ENCODE results near the gene RAMAC. TPM values are rescaled to one million over a fixed set of nuclear protein-coding genes. Genes with fewer than 3 reads are reported as not detected.

The RAMAC gene
- total and polyA plus RNA-seq, 7 donors: 17.0 to 43.3 (median 21.8) TPM

- intact Hi-C loops (cut with DNase I): no loop called here
- DNase-seq (peak; percentile 74 to 91), ATAC-seq (peak; percentile 96 to 97 (median 96))
- H3K9me3 ChIP-seq: no peaks in the 10 kb centered on the region
- H3K27me3 ChIP-seq (ENCODE audit: insufficient read depth in 3 of 3, low read length in 2 of 3): no peaks in the 10 kb centered on the region
- H3K4me3 ChIP-seq: no peak overlapping the region
- no peak for TF ChIP-seq CTCF (IDR thresholded peaks at IDR 0.05)
- H3K27ac ChIP-seq: peak overlapping the region; percentile 77
- H3K4me1 ChIP-seq: peaks cover 50% of the 10 kb centered on the region
- H3K36me3 ChIP-seq (ENCODE audit: insufficient read depth in 1 of 2, low read depth in 1 of 2): no peaks in the 10 kb centered on the region
- WGBS, 3 donors: 32 to 50% (median 37%) methylated on average over 8 of the region's 8 CpGs
Measured at GRCh38 chr15:82942691-82943090, 43.3 kb upstream of the RAMAC start.

GRCh38 chr15:82943176-82943575, 42.8 kb upstream of the RAMAC start:
- DNase-seq (no peak), ATAC-seq (peak; percentile 61 to 71 (median 66))
- TF ChIP-seq CTCF (IDR thresholded peaks at IDR 0.05): no peak
- no peak overlapping the region for H3K4me3 ChIP-seq
- intact Hi-C loops (cut with DNase I): no loop called here
- H3K27me3 ChIP-seq (ENCODE audit: insufficient read depth in 3 of 3, low read length in 2 of 3): no peaks in the 10 kb centered on the region
- H3K27ac ChIP-seq: peak overlapping the region; percentile 77
- H3K9me3 ChIP-seq: no peaks in the 10 kb centered on the region
- 63 to 80% (median 73%) methylated on average over 3 of the region's 3 CpGs for WGBS, 3 donors
- no peaks in the 10 kb centered on the region for H3K36me3 ChIP-seq (ENCODE audit: insufficient read depth in 1 of 2, low read depth in 1 of 2)
- peaks cover 45% of the 10 kb centered on the region for H3K4me1 ChIP-seq

- H3K4me1 ChIP-seq: peaks cover 42% of the 10 kb centered on the region
- ATAC-seq (no peak), DNase-seq (no peak)
- intact Hi-C loops (cut with DNase I): no loop called here
- peak overlapping the region; percentile 77 for H3K27ac ChIP-seq
- no peaks in the 10 kb centered on the region for H3K9me3 ChIP-seq
- 53 to 72% (median 56%) methylated on average over 5 of the region's 5 CpGs for WGBS, 3 donors
- no peaks in the 10 kb centered on the region for H3K27me3 ChIP-seq (ENCODE audit: insufficient read depth in 3 of 3, low read length in 2 of 3)
- H3K4me3 ChIP-seq: no peak overlapping the region
- TF ChIP-seq CTCF (IDR thresholded peaks at IDR 0.05): no peak
- no peaks in the 10 kb centered on the region for H3K36me3 ChIP-seq (ENCODE audit: insufficient read depth in 1 of 2, low read depth in 1 of 2)
Measured at GRCh38 chr15:82944056-82944455, 42.0 kb upstream of the RAMAC start.

- intact Hi-C loops (cut with DNase I): no loop called here
- no peaks in the 10 kb centered on the region for H3K36me3 ChIP-seq (ENCODE audit: insufficient read depth in 1 of 2, low read depth in 1 of 2)
- H3K9me3 ChIP-seq: no peaks in the 10 kb centered on the region
- H3K4me3 ChIP-seq: no peak overlapping the region
- ATAC-seq: no peak
- peaks cover 49% of the 10 kb centered on the region for H3K4me1 ChIP-seq
- peak overlapping the region; percentile 33 for H3K27ac ChIP-seq
- WGBS, 3 donors: 68 to 74% (median 74%) methylated on average over 5 of the region's 5 CpGs
- no peak for TF ChIP-seq CTCF (IDR thresholded peaks at IDR 0.05)
- no peak for DNase-seq
- no peaks in the 10 kb centered on the region for H3K27me3 ChIP-seq (ENCODE audit: insufficient read depth in 3 of 3, low read length in 2 of 3)
Measured at GRCh38 chr15:82944821-82945220, 41.2 kb upstream of the RAMAC start.

GRCh38 chr15:82945326-82945725, 40.7 kb upstream of the RAMAC start:
- no peak for TF ChIP-seq CTCF (IDR thresholded peaks at IDR 0.05)
- intact Hi-C loops (cut with DNase I): no loop called here
- Histone ChIP-seq H3K27ac (no peak overlapping the region), H3K36me3 (ENCODE audit: insufficient read depth in 1 of 2, low read depth in 1 of 2) (no peaks in the 10 kb centered on the region), H3K27me3 (ENCODE audit: insufficient read depth in 3 of 3, low read length in 2 of 3) (no peaks in the 10 kb centered on the region), H3K4me3 (no peak overlapping the region), H3K9me3 (no peaks in the 10 kb centered on the region), H3K4me1 (peaks cover 55% of the 10 kb centered on the region)
- DNase-seq (no peak), ATAC-seq (no peak)
- WGBS, 3 donors: 93 to 94% (median 93%) methylated on average over 5 of the region's 5 CpGs

Data from psoas muscle (tissue), 8 donors.